ENCODE data around the gene TMEM82. TPM values are rescaled to one million over a fixed set of nuclear protein-coding genes. Genes with fewer than 3 reads are reported as not detected.

TMEM82 gene
- total RNA-seq, 1 donor from 2014 or later: not detected

GRCh38 chr1:15765495-15766194, 23.3 kb downstream of the TMEM82 start:
- ATAC-seq: no peak
- intact Hi-C loops (cut with DNase I): no loop called here
- no peak for DNase-seq (ENCODE audit: low spot score)

- intact Hi-C loops (cut with DNase I): no loop called here
- ATAC-seq (no peak), DNase-seq (ENCODE audit: low spot score) (no peak)
Observed at GRCh38 chr1:15767941-15768340, 25.6 kb downstream of the TMEM82 start.

GRCh38 chr1:15768388-15768787, 26.1 kb downstream of the TMEM82 start:
- intact Hi-C loops (cut with DNase I): no loop called here
- no peak for DNase-seq (ENCODE audit: low spot score)
- no peak for ATAC-seq

- ATAC-seq: no peak
- DNase-seq (ENCODE audit: low spot score): no peak
- intact Hi-C loops (cut with DNase I): no loop called here
Observed at GRCh38 chr1:15770313-15770962, 28.1 kb downstream of the TMEM82 start.

- no peak for DNase-seq (ENCODE audit: low spot score)
- intact Hi-C loops (cut with DNase I): no loop called here
- no peak for ATAC-seq
Observed at GRCh38 chr1:15771836-15772515, 29.7 kb downstream of the TMEM82 start.

GRCh38 chr1:15775706-15776105, 33.4 kb downstream of the TMEM82 start:
- ATAC-seq: no peak
- no peak for DNase-seq (ENCODE audit: low spot score)
- intact Hi-C loops (cut with DNase I): no loop called here

GRCh38 chr1:15777909-15778707, 35.8 kb downstream of the TMEM82 start:
- ATAC-seq (no peak), DNase-seq (ENCODE audit: low spot score) (no peak)
- intact Hi-C loops (cut with DNase I): no loop called here

- ATAC-seq: peak; percentile 20
- intact Hi-C loops (cut with DNase I): no loop called here
- no peak for DNase-seq (ENCODE audit: low spot score)
Observed at GRCh38 chr1:15785683-15786082, 43.4 kb downstream of the TMEM82 start.

- ATAC-seq (peak; percentile 78), DNase-seq (ENCODE audit: low spot score) (no peak)
- intact Hi-C loops (cut with DNase I): no loop called here
Observed at GRCh38 chr1:15786581-15786980, 44.3 kb downstream of the TMEM82 start.

GRCh38 chr1:15788624-15789301, 46.5 kb downstream of the TMEM82 start:
- ATAC-seq (no peak), DNase-seq (ENCODE audit: low spot score) (no peak)
- intact Hi-C loops (cut with DNase I): no loop called here

DNA sequence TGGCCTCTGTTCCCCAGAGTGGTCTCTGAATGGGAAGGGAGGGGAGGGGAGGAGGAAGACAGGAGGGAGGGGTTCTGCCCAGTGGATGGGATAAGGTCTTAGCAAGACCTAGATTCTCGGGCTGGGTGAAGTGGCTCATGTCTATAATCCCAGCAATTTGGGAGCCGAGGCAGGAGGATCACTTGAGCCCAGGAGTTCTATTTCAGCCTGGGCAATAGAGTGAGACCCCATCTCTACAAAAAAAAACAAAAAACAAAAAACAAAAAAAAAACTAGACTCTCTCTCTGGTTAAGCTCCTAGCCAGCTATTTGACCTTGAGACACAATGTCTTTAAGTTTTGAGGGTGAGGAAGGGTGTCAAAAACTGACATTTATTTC, 53.8 kb downstream of the TMEM82 start:
- DNase-seq (ENCODE audit: low spot score) (no peak), ATAC-seq (no peak)
- intact Hi-C loops (cut with DNase I): loop anchor here (10.0 kb wide), 1 partner anchor 259 kb away; no protein-coding TSS in a partner anchor

Other genes starting within 250 kb of the TMEM82 start
- 25.1 TPM for gene CASP9, start 218.3 kb upstream of the TMEM82 start, total RNA-seq
- gene DNAJC16, start 215.7 kb upstream of the TMEM82 start, total RNA-seq: 19.8 TPM
- gene AGMAT, start 157.4 kb upstream of the TMEM82 start, total RNA-seq: 0.18 TPM
- gene DDI2, start 125.0 kb upstream of the TMEM82 start, total RNA-seq: 38.5 TPM
- gene PLEKHM2, start 58.2 kb upstream of the TMEM82 start, total RNA-seq: 67.8 TPM
- gene SLC25A34, start 6.2 kb upstream of the TMEM82 start, total RNA-seq: 1.6 TPM
- gene FBLIM1, start 16.3 kb downstream of the TMEM82 start, total RNA-seq: 29.0 TPM
- 1.5 TPM for gene UQCRHL, start 65.2 kb downstream of the TMEM82 start, total RNA-seq
- 97.7 TPM for gene SPEN, start 105.2 kb downstream of the TMEM82 start, total RNA-seq
- gene ZBTB17, start 233.6 kb downstream of the TMEM82 start, total RNA-seq: 37.7 TPM